Neuronal stem cell (in vitro differentiated cells): ENCODE results near the gene EXOSC5.
"Not testable (repeated sequence)": the region's sequence is repeated elsewhere in the genome, so short reads cannot be mapped to it uniquely, and the experiment has no call there.

Experiments
- DNase-seq: peaks from one replicate; pipeline ENCODE4 v3.0.0-alpha.2; 2013; ENCODE audit warnings: low spot score
- H2AFZ ChIP-seq: one replicate; pipeline ENCODE4 v1.6.1; 2013; ENCODE audit warnings: mild to moderate bottlenecking, low read length, inconsistent platforms
- H2AK5ac ChIP-seq: 2 replicates; pipeline ENCODE4 v1.6.1; 2013; ENCODE audit warnings: low read depth, mild to moderate bottlenecking, inconsistent platforms, low read length, moderate library complexity, mixed read lengths
- H2BK120ac ChIP-seq: 2 replicates; pipeline ENCODE4 v1.6.1; 2013; ENCODE audit warnings: low read depth, mild to moderate bottlenecking, inconsistent platforms, low read length, moderate library complexity, mixed read lengths
- H2BK12ac ChIP-seq: one replicate; pipeline ENCODE4 v1.6.1; 2013; ENCODE audit warnings: low read length, inconsistent platforms
- H2BK15ac ChIP-seq: 2 replicates; pipeline ENCODE4 v1.6.1; 2013; ENCODE audit warnings: mild to moderate bottlenecking, low read length, inconsistent platforms, mixed read lengths
- H2BK5ac ChIP-seq: one replicate; pipeline ENCODE4 v1.6.1; 2013; ENCODE audit warnings: inconsistent platforms, mild to moderate bottlenecking, low read length, moderate library complexity
- H3K14ac ChIP-seq: one replicate; pipeline ENCODE4 v1.6.1; 2013; ENCODE audit warnings: low read length, inconsistent platforms
- H3K18ac ChIP-seq: 2 replicates; pipeline ENCODE4 v1.6.1; 2013; ENCODE audit warnings: low read length, inconsistent platforms
- H3K23ac ChIP-seq: 2 replicates; pipeline ENCODE4 v1.6.1; 2013; ENCODE audit warnings: low read depth, mild to moderate bottlenecking, mixed read lengths, low read length, inconsistent platforms; ENCODE audit not compliant: poor library complexity
- H3K27ac ChIP-seq: replicated peaks from 3 replicates; pipeline ENCODE4 v1.5.1; 2013; ENCODE audit warnings: low read length, inconsistent platforms
- H3K27me3 ChIP-seq, 3 experiments: 2 replicates each; pipeline ENCODE4 v1.6.1; 2013; ENCODE audit warnings: low read length in 3 of 3, mild to moderate bottlenecking in 2 of 3, inconsistent platforms in 1 of 3, low read depth in 1 of 3, mixed read lengths in 1 of 3, moderate library complexity in 1 of 3; ENCODE audit not compliant: control insufficient read depth in 3 of 3, insufficient read depth in 3 of 3
- H3K36me3 ChIP-seq, 2 donors: replicated peaks in 1 of 2; 2 replicates each; pipeline ENCODE4 v1.6.1; 2013; ENCODE audit warnings: low read length in 2 of 2; ENCODE audit not compliant: control insufficient read depth in 2 of 2, insufficient read depth in 2 of 2
- H3K4ac ChIP-seq: 2 replicates; pipeline ENCODE4 v1.6.1; 2013; ENCODE audit warnings: inconsistent platforms, mild to moderate bottlenecking, low read length, moderate library complexity
- H3K4me1 ChIP-seq, 2 donors: 1 replicate in 1 of 2; 2 replicates in 1 of 2; pipeline ENCODE4 v1.6.1; 2013; ENCODE audit warnings: low read length in 2 of 2, low read depth in 1 of 2; ENCODE audit not compliant: control insufficient read depth in 2 of 2, insufficient read depth in 1 of 2
- H3K4me2 ChIP-seq: one replicate; pipeline ENCODE4 v1.6.1; 2013; ENCODE audit warnings: mild to moderate bottlenecking, low read length, inconsistent platforms; ENCODE audit not compliant: insufficient read depth, poor library complexity, severe bottlenecking
- H3K4me3 ChIP-seq, 2 donors: 2 replicates each; pipeline ENCODE4 v1.5.1; 2013; ENCODE audit warnings: low read length in 2 of 2, mild to moderate bottlenecking in 2 of 2, inconsistent platforms in 1 of 2, moderate library complexity in 1 of 2
- H3K79me1 ChIP-seq: one replicate; pipeline ENCODE4 v1.6.1; 2013; ENCODE audit warnings: low read depth, mild to moderate bottlenecking, inconsistent platforms, low read length, moderate library complexity
- H3K9ac ChIP-seq: one replicate; pipeline ENCODE4 v1.6.1; 2013; ENCODE audit warnings: mild to moderate bottlenecking, low read depth, low read length, inconsistent platforms; ENCODE audit not compliant: poor library complexity
- H3K9me3 ChIP-seq, 2 donors: replicated peaks in 1 of 2; 2 replicates each; pipeline versions ENCODE3 to v1.6.1; 2013; ENCODE audit warnings: low read length in 2 of 2, mild to moderate bottlenecking in 2 of 2, inconsistent platforms in 1 of 2, low read depth in 1 of 2, mixed read lengths in 1 of 2, moderate library complexity in 1 of 2; ENCODE audit not compliant: control insufficient read depth in 2 of 2, insufficient read depth in 1 of 2
- H4K8ac ChIP-seq: one replicate; pipeline ENCODE4 v1.6.1; 2013; ENCODE audit warnings: low read depth, mild to moderate bottlenecking, inconsistent platforms, low read length, moderate library complexity
- H4K91ac ChIP-seq: one replicate; pipeline ENCODE4 v1.6.1; 2013; ENCODE audit warnings: low read length, low read depth, mild to moderate bottlenecking, inconsistent platforms; ENCODE audit not compliant: poor library complexity
- WGBS, 2 donors: extraction: QIAGEN DNeasy Blood & Tissue Kit; methylation state at CpG; one replicate each; pipeline ENCODE4 v1.1.7; 2013; ENCODE audit warnings: missing lambda C conversion rate in 2 of 2, mixed read lengths in 1 of 2; ENCODE audit not compliant: insufficient read length in 2 of 2, insufficient replicate concordance in 1 of 2; ENCODE audit errors: extremely low coverage in 2 of 2; 5-methylcytosine and 5-hydroxymethylcytosine counted together

EXOSC5 gene

DNA sequence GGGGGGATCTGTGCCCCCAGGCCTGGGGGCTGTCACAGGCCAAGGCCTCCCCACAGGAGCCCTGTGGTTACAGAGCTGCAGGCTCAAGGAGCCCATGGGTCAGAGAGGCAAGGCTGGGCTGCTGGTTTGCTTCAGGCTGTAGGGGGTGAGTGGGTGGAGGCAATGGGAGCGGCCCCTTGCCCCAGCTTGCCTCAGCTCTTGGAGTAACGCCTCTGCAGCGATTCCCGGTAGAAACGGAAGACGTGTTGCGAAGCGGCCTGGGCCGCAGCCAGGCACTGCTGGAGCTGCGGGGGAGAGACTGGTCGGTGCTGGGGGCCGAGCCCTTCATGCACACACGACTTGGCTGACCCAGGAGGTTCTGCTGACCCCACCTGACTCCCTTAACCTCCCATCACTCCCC, 10.7 kb downstream of the EXOSC5 start:
- no peaks in the 10 kb centered on the region for H3K27me3 ChIP-seq
- no CpG with 5 or more reads among the region's 13 CpGs for WGBS, 2 donors
- no peak overlapping the region for H2BK120ac ChIP-seq
- H3K4me3 ChIP-seq = no peak overlapping the region
- H3K36me3 ChIP-seq = peaks cover 15 to 62% of the 10 kb centered on the region in 2 donors
- no peak overlapping the region for H2AFZ ChIP-seq
- no peak overlapping the region for H2BK15ac ChIP-seq
- H3K4me2 ChIP-seq = no peak overlapping the region
- H2BK5ac ChIP-seq = no peak overlapping the region
- H2AK5ac ChIP-seq = no peak overlapping the region
- no peak overlapping the region for H4K91ac ChIP-seq
- no peak overlapping the region for H3K27ac ChIP-seq
- H3K9me3 ChIP-seq = no peaks in the 10 kb centered on the region
- no peak overlapping the region for H3K4ac ChIP-seq
- no peak overlapping the region for H3K23ac ChIP-seq
- H2BK12ac ChIP-seq = no peak overlapping the region
- no peak overlapping the region for H3K14ac ChIP-seq
- no peaks in the 10 kb centered on the region for H3K4me1 ChIP-seq
- H3K79me1 ChIP-seq = peaks cover 4% of the 10 kb centered on the region
- H3K9ac ChIP-seq = no peak overlapping the region
- no peak overlapping the region for H3K18ac ChIP-seq
- H4K8ac ChIP-seq = no peak overlapping the region
- no peak for DNase-seq

GRCh38 chr19:41384351-41384750, 12.8 kb downstream of the EXOSC5 start:
- Histone ChIP-seq H3K18ac (no peak overlapping the region), H3K4ac (no peak overlapping the region), H4K91ac (no peak overlapping the region), H2BK12ac (no peak overlapping the region), H3K36me3 (peaks cover 3 to 48% of the 10 kb centered on the region in 2 donors), H2AFZ (no peak overlapping the region), H3K27me3 (no peaks in the 10 kb centered on the region), H3K9me3 (no peaks in the 10 kb centered on the region), H3K4me2 (no peak overlapping the region), H2BK5ac (no peak overlapping the region), H3K27ac (no peak overlapping the region), H2BK15ac (no peak overlapping the region), H2BK120ac (no peak overlapping the region), H2AK5ac (no peak overlapping the region), H3K9ac (no peak overlapping the region), H3K14ac (no peak overlapping the region), H3K4me3 (no peak overlapping the region), H3K79me1 (no peaks in the 10 kb centered on the region), H4K8ac (no peak overlapping the region), H3K23ac (no peak overlapping the region), H3K4me1 (no peaks in the 10 kb centered on the region)
- WGBS, 2 donors = no CpG with 5 or more reads among the region's 5 CpGs
- no peak for DNase-seq

DNA sequence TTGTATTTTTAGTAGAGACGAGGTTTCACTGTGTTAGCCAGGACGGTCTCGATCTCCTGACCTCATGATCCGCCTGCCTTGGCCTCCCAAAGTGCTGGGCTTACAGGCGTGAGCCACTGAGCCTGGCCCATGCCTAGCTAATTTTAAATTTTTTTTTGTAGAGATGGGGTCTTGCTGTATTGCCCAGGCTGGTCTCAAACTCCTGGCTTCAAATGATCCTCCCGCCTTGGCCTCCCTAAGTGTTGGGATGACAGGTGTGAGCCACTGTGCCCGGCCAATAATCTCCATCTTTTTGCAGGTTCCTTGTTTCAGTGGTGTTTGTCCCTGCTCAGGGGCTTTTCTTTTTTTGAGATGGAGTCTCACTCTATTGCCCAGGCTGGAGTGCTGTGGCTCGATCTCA, 15.6 kb downstream of the EXOSC5 start:
- not testable (repeated sequence) for H3K23ac ChIP-seq, H3K4me2 ChIP-seq, H3K27ac ChIP-seq, H3K14ac ChIP-seq, H3K27me3 ChIP-seq, H3K4me1 ChIP-seq, H2AK5ac ChIP-seq, H3K4ac ChIP-seq, H4K8ac ChIP-seq, H2BK12ac ChIP-seq, H2BK15ac ChIP-seq, H4K91ac ChIP-seq, H3K9me3 ChIP-seq, H3K4me3 ChIP-seq, DNase-seq, H2BK120ac ChIP-seq, H2BK5ac ChIP-seq, H3K9ac ChIP-seq, H3K18ac ChIP-seq, H2AFZ ChIP-seq, H3K79me1 ChIP-seq
- peaks cover 3 to 36% of the 10 kb centered on the region in 2 donors for H3K36me3 ChIP-seq
- WGBS, 2 donors = no CpG with 5 or more reads among the region's 8 CpGs

- Histone ChIP-seq H3K36me3 (peaks cover 3 to 20% of the 10 kb centered on the region in 2 donors), H3K18ac (no peak overlapping the region), H2BK5ac (no peak overlapping the region), H3K4me3 (peak overlapping the region in 1 of 2 donors; percentile 28), H2BK12ac (no peak overlapping the region), H3K27me3 (peaks cover 0 to 3% (median 0%) of the 10 kb centered on the region in 3 experiments), H2BK120ac (no peak overlapping the region), H4K8ac (no peak overlapping the region), H3K4me2 (no peak overlapping the region), H3K79me1 (no peaks in the 10 kb centered on the region), H3K4me1 (peaks cover 0 to 7% of the 10 kb centered on the region in 2 donors), H3K23ac (no peak overlapping the region), H4K91ac (no peak overlapping the region), H3K9me3 (no peaks in the 10 kb centered on the region), H2AK5ac (peak overlapping the region; percentile 32), H3K9ac (no peak overlapping the region), H3K14ac (no peak overlapping the region), H2AFZ (no peak overlapping the region), H3K4ac (no peak overlapping the region), H3K27ac (no peak overlapping the region), H2BK15ac (no peak overlapping the region)
- no peak for DNase-seq
- WGBS, 2 donors = no CpG with 5 or more reads among the region's 9 CpGs
Measured at GRCh38 chr19:41377977-41378709, 19.0 kb downstream of the EXOSC5 start.
